HUES6 (cell line): Measurements from ENCODE around the gene ANTKMT.

Source experiments
- H3K27ac ChIP-seq: 2 replicates; pipeline ENCODE4 v1.7.0; 2013; ENCODE audit warnings: low read depth, mild to moderate bottlenecking, low read length, inconsistent platforms
- H3K27me3 ChIP-seq: 2 replicates; pipeline ENCODE4 v1.6.1; 2013; ENCODE audit warnings: low read length; ENCODE audit not compliant: control insufficient read depth, insufficient read depth
- H3K36me3 ChIP-seq: 2 replicates; pipeline ENCODE4 v1.6.1; 2013; ENCODE audit warnings: low read length; ENCODE audit not compliant: control insufficient read depth, insufficient read depth
- H3K4me1 ChIP-seq: 2 replicates; pipeline ENCODE4 v1.6.1; 2013; ENCODE audit warnings: low read length; ENCODE audit not compliant: control insufficient read depth, insufficient read depth
- H3K4me3 ChIP-seq: 2 replicates; pipeline ENCODE4 v1.5.1; 2013; ENCODE audit warnings: low read depth, low read length
- H3K9ac ChIP-seq: one replicate; pipeline ENCODE4 v1.6.1; 2013; ENCODE audit warnings: mild to moderate bottlenecking, low read length
- H3K9me3 ChIP-seq: 2 replicates; pipeline ENCODE4 v1.6.1; 2013; ENCODE audit warnings: low read depth, low read length; ENCODE audit not compliant: control insufficient read depth, insufficient read depth

Gene ANTKMT

DNA sequence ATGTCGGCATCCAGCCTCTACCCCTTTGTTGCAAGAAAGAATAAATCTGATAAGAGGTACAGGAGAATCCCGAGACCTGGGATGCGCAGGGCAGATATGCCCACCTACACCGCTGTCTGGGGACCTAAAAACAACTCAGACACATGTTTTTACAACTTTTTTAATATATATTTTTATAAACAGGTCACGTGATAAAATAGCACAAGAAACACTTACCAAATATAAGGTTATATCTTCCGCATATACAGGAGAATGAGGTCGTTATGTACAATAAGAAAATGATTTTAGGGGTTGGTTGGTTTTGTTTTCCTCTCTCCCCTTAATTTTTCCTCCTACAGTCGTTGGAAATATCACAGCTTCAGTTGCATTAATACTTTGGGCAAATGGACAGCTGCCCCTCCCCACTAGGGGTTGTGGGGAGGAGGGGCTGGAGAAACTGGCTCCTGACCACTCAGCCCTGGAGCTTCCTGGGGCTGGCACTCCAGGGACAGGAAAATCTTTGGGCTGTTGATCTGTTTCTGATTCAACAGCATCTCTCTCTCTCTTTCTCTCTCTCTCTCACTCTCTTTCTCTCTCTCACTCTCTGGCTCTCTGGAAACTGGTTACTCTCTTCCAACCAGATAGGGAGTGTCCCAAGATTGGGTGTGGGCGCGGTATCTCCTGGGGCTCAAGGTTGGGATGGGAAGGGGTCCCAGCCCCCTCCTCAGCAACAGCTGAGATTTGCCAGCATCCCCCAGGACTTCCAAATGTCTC lies 28.4 kb upstream of the ANTKMT start:
- Histone ChIP-seq H3K4me1 (peaks cover 14% of the 10 kb centered on the region), H3K27me3 (peaks cover 67% of the 10 kb centered on the region), H3K36me3 (peaks cover 4% of the 10 kb centered on the region)

DNA sequence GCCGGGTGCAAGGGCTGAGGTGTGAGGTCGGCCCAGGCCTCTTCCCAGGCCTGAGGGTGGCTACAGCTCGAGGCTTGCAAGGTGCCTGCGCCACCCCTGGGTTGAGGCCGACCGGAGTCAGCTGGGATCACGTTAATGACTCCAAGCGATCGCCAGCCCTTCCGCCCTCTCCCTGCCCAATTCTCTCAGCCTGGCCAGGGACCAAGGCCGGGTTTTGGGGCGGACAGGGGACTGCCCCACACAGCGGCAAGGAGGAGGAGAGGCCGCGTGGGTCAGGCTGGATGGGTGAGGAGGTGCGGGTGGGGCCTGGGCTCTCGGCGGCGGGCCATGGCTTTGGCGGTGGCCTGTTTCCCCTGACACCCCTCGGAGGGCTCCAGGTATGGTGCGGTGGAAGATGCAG lies 27.6 kb upstream of the ANTKMT start:
- Histone ChIP-seq H3K9ac (no peak overlapping the region), H3K27me3 (peaks cover 76% of the 10 kb centered on the region), H3K27ac (no peak overlapping the region), H3K4me1 (peaks cover 14% of the 10 kb centered on the region), H3K36me3 (no peaks in the 10 kb centered on the region), H3K4me3 (peak overlapping the region; percentile 56), H3K9me3 (no peaks in the 10 kb centered on the region)

More for the DNA sequence above, 28.4 kb upstream of the ANTKMT start:
- Histone ChIP-seq H3K27ac (no peak overlapping the region), H3K4me3 (no peak overlapping the region), H3K9ac (no peak overlapping the region), H3K9me3 (no peaks in the 10 kb centered on the region)

DNA sequence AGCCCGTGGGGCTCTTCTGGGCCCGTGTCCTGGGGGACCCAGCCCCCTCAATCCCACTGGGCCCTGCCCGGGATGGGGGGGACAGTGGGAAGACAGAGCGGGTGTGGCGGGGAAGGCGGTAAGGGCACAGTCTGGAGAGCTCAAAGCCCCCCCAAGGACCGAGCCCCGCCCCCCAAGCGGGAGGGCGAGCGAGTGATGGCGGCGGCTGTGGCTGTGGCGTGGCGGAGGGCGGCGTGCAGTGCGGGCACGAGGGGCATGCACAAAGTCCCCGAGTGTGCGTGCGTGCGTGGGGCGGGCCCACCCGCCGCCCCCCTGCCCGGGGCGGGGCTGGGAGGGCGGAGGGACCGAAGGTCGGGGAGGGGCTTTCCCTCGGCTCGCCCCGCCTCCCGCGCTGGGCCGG lies 27.2 kb upstream of the ANTKMT start:
- Histone ChIP-seq H3K27ac (no peak overlapping the region), H3K4me1 (peaks cover 14% of the 10 kb centered on the region), H3K36me3 (no peaks in the 10 kb centered on the region), H3K4me3 (peak overlapping the region; percentile 56), H3K27me3 (peaks cover 78% of the 10 kb centered on the region), H3K9ac (no peak overlapping the region), H3K9me3 (no peaks in the 10 kb centered on the region)

DNA sequence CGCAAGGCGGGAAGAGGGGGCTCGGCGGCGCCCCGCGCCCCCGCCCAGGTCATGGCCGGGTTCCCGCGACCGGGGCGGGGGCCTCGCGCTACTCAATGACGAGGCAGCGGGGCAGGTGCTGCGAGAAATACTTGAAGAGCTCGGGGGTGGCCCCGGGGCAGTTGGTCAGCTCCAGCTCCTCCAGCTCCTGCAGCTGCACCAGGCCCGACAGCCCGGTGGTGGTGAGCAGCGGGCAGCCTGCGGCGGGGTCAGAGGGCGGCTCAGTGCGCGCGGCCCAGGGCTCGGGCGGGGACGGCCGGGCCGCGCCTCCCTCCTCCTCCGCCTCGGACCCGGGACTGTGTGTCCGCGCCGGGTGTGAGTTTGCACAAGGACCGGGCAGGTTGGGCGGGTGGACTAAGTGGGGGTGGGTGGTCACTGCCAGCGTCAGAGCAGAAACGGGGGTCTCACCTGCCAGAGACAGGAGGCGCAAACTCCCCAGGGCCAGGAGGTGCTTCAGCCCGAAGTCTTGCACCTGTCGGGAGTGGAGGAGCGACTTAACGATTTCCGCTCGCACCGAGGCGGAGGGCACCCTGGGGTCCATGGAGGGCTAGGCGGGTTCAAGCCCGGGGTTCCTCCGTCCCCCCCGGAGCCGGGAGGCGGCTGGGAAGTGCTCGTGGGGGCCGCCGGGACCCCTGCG lies 26.6 kb upstream of the ANTKMT start:
- Histone ChIP-seq H3K4me3 (peak overlapping the region; percentile 56), H3K4me1 (peaks cover 10% of the 10 kb centered on the region), H3K36me3 (no peaks in the 10 kb centered on the region), H3K27me3 (peaks cover 84% of the 10 kb centered on the region), H3K9ac (no peak overlapping the region), H3K27ac (no peak overlapping the region), H3K9me3 (no peaks in the 10 kb centered on the region)

DNA sequence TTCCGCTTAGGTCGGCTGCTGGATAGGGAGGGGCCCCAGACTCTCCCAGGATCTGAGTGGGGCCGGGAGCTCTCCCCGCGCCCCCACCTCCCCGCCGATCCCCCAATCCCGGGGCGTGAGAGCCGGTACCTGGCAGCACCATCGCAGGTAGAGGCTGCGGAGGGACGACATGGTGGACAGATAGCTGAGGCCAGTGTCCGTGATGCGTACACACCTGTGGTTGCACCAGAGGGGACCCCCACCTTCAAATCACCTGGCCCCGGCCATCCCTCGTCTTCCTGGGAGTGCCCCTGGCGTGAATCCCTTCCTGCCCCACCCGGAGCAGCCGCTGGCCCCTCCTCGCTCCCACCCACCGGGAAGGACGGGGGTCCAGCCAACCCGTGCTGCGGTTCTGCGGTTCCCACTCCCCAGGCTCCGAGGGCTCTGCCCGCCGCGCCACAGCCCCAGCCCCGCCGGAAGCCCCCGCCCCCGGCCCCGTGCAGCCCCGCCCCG lies 26.0 kb upstream of the ANTKMT start:
- H3K36me3 ChIP-seq = no peaks in the 10 kb centered on the region
- H3K27ac ChIP-seq = no peak overlapping the region
- H3K4me1 ChIP-seq = peaks cover 6% of the 10 kb centered on the region; the same call in 1 of the 2 replicates
- H3K9me3 ChIP-seq = no peaks in the 10 kb centered on the region
- H3K27me3 ChIP-seq = peaks cover 90% of the 10 kb centered on the region
- H3K9ac ChIP-seq = no peak overlapping the region
- H3K4me3 ChIP-seq = peak overlapping the region; percentile 56

DNA sequence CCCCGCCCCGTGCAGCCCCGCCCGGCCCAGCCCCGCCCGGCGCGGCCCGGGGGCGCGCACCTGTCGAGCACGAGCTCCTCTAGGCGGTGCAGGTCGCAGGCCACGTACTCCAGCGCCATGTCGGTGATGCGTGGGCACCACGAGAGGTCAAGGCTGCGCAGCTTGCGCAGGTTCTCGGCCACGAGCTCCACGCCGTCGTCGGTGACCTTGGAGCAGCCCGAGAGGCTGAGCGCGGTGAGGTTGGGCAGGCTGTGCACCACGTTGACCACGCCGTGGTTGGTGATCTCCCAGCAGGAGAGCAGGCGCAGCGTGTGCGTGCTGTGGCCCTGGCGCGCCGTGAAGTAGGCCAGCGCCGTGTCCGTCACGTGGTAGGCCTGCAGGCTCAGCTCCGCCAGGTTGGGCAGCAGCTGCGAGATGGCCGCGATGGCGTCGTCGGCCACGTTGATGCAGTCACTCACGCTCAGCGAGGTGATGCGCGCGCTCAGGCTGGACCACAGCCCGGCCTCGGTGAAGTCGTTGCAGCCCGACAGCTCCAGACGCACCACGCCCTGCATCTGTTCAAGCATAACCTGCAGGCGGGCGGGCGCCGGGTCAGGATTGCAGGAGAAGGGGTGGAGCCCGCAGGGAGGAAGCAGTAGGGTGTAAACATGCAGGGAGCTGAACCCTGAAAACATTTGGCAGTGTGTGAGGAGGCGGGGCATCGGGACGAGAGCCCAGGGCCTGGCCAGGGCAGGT lies 25.4 kb upstream of the ANTKMT start:
- H3K27me3 ChIP-seq = peaks cover 96% of the 10 kb centered on the region
- H3K4me1 ChIP-seq = peaks cover 6% of the 10 kb centered on the region; the same call in 1 of the 2 replicates
- H3K27ac ChIP-seq = no peak overlapping the region
- H3K36me3 ChIP-seq = no peaks in the 10 kb centered on the region
- no peak overlapping the region for H3K9ac ChIP-seq
- no peaks in the 10 kb centered on the region for H3K9me3 ChIP-seq
- peak overlapping the region; percentile 58 for H3K4me3 ChIP-seq

DNA sequence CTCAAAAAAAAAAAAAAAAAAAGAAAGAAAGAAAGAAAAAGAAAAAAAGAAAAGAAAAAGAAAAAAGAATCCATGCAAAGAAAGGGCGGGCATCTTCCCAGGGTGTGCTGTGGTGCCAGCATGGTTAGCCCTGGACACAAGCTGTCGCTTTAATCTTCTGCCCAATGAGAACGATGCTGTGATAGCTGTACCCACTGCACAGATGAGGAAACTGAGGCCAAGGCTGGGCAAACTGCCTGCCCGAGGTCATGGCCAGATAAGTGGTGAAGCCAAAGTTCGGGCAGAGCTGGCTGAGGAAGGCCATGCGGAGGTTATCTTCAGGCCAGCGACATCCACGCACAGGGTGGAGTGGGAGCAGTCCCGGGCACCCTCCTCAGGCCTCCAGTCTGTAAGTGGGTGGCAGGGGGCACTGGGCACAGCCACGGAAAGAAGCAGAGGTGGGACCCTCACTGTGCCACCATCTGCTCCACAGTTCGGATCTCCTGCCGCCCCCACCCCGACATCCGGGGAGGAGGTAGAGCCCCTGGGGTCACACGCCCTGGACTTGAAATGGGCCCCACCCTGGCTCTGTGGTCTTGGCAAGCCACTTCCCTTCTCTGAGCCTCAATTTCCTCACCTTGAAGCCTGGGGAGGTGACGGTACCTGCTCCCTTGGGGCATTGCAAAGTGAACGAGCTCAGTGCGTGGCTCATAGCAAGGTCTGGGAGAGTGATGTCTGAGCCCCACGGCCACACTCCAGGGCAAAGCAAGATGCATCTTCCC lies 21.9 kb upstream of the ANTKMT start:
- Histone ChIP-seq H3K27ac (no peak overlapping the region), H3K4me3 (no peak overlapping the region), H3K9ac (no peak overlapping the region), H3K36me3 (no peaks in the 10 kb centered on the region), H3K9me3 (no peaks in the 10 kb centered on the region), H3K4me1 (peaks cover 11% of the 10 kb centered on the region; the same call in 1 of the 2 replicates), H3K27me3 (peaks cover 98% of the 10 kb centered on the region)

DNA sequence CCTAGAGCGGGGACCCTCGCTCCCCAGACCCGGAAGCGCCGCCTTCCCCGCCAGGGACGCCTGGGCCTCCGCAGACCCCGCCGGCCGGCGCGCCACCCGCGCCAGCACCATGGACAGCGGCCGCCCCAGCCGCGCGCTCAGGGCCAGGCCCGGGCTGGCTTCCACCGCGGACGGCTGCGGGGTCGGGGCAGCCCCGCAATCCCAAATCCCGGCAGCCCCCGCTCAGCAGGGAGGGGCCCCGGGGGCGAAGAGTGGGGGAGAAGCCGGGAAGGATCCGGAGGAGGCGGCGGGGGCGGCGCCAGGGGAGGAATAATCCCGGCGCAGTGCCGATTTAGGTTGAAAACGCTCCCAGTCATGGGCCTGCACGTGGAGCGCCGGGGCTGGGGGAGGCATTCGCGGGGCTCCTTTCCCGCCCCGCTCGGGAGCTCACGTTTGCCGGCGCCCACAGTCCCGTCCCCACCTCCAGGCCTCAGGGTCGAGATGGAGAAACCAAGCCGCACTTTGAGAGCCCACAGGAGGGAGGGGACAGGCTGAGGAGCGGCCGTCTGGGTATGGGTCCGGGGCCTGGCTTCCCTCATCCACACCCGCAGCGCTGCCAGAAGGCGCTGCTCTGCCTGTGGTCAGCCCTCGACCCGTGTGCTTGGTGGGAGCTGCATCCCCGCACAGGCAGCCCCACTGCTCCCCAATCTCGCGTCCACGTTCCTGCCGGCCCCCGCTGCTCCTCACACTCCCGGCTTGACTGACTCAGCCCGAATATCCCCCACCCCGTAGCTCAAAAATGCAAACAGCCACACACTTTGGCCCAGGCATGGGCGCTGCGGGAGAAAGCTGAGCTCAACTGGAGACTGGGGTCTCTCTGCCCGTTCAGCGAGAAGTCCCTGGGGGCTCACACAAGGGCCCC lies 20.0 kb upstream of the ANTKMT start:
- Histone ChIP-seq H3K36me3 (no peaks in the 10 kb centered on the region), H3K27ac (no peak overlapping the region), H3K27me3 (peaks cover 96% of the 10 kb centered on the region), H3K9me3 (no peaks in the 10 kb centered on the region), H3K9ac (no peak overlapping the region), H3K4me3 (peak overlapping the region; percentile 23), H3K4me1 (peaks cover 5% of the 10 kb centered on the region; the same call in 1 of the 2 replicates)

DNA sequence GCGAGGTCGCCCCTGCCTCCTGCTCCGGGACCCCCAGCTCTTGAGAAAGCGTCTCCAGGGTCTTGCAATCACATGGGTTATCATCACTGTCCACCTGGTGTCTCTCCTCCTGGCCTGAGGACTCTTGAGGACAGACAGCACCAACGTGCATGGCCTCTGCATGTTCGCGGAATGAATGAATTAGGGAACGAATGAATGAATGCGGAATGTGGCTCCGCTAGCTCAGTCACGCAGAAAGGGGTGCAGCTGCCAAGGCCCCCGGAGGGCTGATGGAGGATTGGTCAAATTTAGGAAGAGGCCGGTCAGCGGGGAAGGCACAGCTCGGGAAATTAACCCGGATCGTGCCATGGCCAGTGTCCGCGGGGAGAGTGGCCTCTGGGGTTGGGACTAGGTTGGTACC lies 18.6 kb upstream of the ANTKMT start:
- no peak overlapping the region for H3K27ac ChIP-seq
- peaks cover 96% of the 10 kb centered on the region for H3K27me3 ChIP-seq
- H3K9me3 ChIP-seq = no peaks in the 10 kb centered on the region
- H3K4me3 ChIP-seq = no peak overlapping the region
- H3K9ac ChIP-seq = no peak overlapping the region
- H3K4me1 ChIP-seq = peaks cover 5% of the 10 kb centered on the region; the same call in 1 of the 2 replicates
- no peaks in the 10 kb centered on the region for H3K36me3 ChIP-seq

DNA sequence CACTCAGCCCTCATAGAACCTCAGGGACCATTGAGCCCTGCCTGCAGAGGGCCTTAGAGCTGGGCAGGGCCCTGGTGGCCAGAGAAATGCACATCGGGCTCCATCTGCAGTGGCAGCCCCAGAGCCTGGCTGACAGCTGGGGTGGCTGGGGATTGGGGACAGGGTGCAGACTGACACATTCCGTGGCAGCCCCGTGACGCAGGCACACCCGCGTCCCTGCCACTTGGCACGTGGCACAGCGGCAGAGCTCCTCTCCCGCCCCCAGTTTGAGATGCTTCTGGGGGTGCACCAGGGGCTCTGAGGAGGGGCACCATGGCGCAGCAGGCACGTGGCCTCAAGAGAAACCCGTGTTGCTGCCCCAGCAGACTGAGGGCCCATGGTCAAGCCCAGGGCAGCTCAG lies 17.5 kb upstream of the ANTKMT start:
- peaks cover 5% of the 10 kb centered on the region; the same call in 1 of the 2 replicates for H3K4me1 ChIP-seq
- no peaks in the 10 kb centered on the region for H3K9me3 ChIP-seq
- no peaks in the 10 kb centered on the region for H3K36me3 ChIP-seq
- peaks cover 96% of the 10 kb centered on the region for H3K27me3 ChIP-seq
- H3K9ac ChIP-seq = no peak overlapping the region
- no peak overlapping the region for H3K27ac ChIP-seq
- no peak overlapping the region for H3K4me3 ChIP-seq
